Measurements from ENCODE around the gene SMAD1.

SMAD1 gene

DNA sequence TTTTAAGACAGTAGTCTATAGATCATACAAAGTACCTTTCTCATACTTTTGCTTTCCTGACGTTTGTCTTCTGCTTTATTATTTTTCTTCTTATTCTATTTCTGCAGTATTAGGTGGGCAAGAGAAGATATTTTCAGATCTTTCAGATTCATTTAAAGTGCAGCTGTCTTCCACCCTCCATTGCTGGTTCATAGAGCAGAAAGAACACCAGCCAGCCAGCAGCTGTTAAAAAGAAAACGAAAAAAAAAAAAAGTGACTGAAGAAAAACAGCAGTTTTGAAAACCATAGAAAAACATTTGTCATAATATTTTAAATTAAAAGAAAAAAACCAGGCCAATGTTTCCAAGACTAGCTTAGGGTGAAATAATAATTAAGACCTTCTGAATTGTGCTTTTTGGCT lies 42.9 kb downstream of the SMAD1 start:
- no peak overlapping the region for H3K4me3 ChIP-seq (replicated peaks; ENCODE audit: low read depth, low read length)
- no peak for DNase-seq (ENCODE audit: low read depth)
- TF ChIP-seq, protein P1, sequence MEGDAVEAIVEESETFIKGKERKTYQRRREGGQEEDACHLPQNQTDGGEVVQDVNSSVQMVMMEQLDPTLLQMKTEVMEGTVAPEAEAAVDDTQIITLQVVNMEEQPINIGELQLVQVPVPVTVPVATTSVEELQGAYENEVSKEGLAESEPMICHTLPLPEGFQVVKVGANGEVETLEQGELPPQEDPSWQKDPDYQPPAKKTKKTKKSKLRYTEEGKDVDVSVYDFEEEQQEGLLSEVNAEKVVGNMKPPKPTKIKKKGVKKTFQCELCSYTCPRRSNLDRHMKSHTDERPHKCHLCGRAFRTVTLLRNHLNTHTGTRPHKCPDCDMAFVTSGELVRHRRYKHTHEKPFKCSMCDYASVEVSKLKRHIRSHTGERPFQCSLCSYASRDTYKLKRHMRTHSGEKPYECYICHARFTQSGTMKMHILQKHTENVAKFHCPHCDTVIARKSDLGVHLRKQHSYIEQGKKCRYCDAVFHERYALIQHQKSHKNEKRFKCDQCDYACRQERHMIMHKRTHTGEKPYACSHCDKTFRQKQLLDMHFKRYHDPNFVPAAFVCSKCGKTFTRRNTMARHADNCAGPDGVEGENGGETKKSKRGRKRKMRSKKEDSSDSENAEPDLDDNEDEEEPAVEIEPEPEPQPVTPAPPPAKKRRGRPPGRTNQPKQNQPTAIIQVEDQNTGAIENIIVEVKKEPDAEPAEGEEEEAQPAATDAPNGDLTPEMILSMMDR (IDR thresholded peaks at IDR 0.05; ENCODE audit: low read length, missing control alignments): no peak

DNA sequence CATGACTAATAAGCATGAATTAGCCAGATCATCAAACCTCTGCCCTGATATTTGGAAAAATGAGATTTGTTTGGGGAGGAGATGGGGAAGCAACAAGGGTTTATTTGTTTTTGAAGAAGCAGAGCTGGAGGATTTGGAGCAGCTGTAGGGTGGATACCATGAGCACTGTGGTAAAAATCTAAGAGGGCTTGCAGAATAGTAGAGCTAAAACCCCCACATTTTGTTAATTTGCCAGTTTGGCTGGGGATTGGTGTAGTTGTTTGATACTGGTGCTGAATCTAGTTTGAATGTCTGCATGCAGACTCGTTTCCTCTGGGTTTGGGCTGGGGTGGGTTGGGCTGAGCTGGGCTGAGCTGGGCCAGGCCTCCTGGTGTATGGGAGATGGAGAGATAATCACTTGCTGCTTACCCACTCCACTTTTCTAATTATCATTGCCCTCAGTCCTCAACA lies 43.7 kb downstream of the SMAD1 start:
- TF ChIP-seq, protein P1 (IDR thresholded peaks at IDR 0.05; ENCODE audit: low read length, missing control alignments): no peak
- H3K4me3 ChIP-seq (replicated peaks; ENCODE audit: low read depth, low read length): no peak overlapping the region
- no peak for DNase-seq (ENCODE audit: low read depth)

DNA sequence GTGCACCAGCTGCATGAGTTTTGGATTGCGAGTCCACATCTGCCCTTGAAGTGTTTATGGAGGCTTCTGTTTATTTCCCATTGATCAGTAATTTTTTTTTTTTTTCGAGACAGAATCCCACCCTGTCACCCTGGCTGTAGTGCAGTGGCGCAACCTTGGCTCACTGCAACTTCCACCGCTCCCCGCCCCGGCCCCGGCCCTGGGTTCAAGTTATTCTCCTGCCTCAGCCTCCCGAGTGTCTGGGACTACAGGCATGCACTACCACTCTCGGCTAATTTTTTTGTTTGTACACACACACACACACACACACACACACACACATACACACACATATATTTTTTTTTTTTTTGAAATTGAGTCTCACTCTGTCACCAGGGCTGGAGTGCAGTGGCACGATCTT lies 46.1 kb downstream of the SMAD1 start:
- TF ChIP-seq, protein P1 (IDR thresholded peaks at IDR 0.05; ENCODE audit: low read length, missing control alignments): no peak
- no peak overlapping the region for H3K4me3 ChIP-seq (replicated peaks; ENCODE audit: low read depth, low read length)
- DNase-seq (ENCODE audit: low read depth): no peak

DNA sequence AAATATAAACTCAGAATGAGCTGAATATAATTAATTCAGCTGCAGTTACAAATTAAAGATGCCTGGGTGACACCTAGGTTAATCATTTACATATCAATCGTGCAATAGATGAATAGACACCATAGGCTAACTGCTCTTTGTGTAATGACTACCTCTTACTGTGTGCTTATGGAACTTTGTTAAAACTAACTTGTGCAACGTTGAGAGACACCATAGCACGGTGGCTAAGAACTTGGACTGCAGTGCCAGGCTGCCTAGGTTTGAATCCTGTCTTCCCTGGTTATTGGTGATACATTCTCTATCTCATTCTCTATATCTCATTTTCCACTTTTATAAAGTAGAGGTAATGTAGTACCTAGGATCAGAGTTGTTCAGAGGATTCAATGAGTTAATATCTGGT lies 46.9 kb downstream of the SMAD1 start:
- TF ChIP-seq, protein P1 (IDR thresholded peaks at IDR 0.05; ENCODE audit: low read length, missing control alignments): no peak
- no peak overlapping the region for H3K4me3 ChIP-seq (replicated peaks; ENCODE audit: low read depth, low read length)
- DNase-seq (ENCODE audit: low read depth): no peak

DNA sequence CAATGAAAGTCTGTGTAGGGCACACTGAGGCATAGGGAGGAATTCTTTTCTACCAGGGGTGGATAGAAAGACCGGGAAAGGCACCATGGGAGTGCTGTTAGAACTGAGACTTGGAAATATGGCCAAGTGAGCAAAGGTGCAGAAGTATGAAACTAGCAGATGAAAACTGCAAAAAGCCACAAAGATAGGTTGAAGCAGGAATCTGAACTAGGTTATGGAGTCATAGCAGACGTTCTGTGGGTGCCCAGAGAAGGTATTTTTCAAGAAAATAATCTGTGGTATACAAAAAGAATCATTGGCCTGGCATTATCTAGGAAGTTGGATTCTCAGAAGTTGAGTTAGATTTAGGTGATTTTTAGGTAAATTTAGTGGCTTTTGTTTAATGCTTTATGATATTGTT lies 48.5 kb downstream of the SMAD1 start:
- DNase-seq (ENCODE audit: low read depth): no peak
- TF ChIP-seq, protein P1 (IDR thresholded peaks at IDR 0.05; ENCODE audit: low read length, missing control alignments): no peak
- no peak overlapping the region for H3K4me3 ChIP-seq (replicated peaks; ENCODE audit: low read depth, low read length)

DNA sequence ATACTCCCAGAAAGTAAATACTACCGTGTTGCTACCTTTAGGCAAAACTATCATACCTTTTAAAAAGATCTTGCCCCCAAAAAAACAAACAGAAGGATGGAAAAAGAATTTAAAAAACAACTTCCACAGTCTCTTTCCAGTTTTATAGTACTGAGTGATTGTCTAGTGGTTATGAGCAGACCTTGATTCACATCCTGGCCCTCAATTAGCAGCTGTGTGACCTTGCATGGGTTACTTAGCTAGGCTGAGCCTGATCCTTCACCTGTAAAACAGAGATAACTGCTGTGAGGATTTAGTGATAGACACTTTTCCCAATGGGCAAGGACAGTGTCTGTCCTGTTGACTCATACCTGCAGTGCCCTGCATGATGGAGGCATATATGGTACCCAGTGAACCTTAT lies 49.0 kb downstream of the SMAD1 start:
- TF ChIP-seq, protein P1 (IDR thresholded peaks at IDR 0.05; ENCODE audit: low read length, missing control alignments): no peak
- no peak overlapping the region for H3K4me3 ChIP-seq (replicated peaks; ENCODE audit: low read depth, low read length)
- no peak for DNase-seq (ENCODE audit: low read depth)

DNA sequence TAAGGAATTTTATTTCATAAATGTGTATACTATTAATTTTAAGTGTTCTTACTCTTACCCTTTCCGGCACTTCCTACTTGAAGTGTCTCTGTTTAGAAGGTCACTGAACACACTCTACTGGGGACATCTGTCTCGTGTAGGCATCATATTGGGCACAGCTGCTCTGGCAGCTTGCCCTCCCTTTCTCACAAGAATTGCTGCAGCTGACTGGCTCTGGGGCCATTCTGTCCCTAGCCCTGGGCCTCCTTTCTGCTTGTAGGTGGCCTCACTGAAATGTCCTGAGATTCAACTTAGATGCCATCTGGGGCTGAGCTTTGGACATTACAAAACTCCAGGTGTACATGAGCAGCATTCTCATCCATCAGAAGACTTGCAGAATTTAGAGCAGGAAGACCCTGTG lies 49.6 kb downstream of the SMAD1 start:
- TF ChIP-seq, protein P1 (IDR thresholded peaks at IDR 0.05; ENCODE audit: low read length, missing control alignments): no peak
- DNase-seq (ENCODE audit: low read depth): no peak
- H3K4me3 ChIP-seq (replicated peaks; ENCODE audit: low read depth, low read length): no peak overlapping the region
